Common myeloid progenitor, CD34-positive (primary cell): ENCODE measurements around the gene KRTAP10-11.
"Not testable (repeated sequence)": the region's sequence is repeated elsewhere in the genome, so short reads cannot be mapped to it uniquely, and the experiment has no call there.

Experiments used
- CTCF ChIA-PET: fragments of 350-600 bp; sonication (Branson Sonifier 250); formaldehyde crosslinking; loops from one replicate; lab custom pipeline; 2021; ENCODE audit warnings: antibody characterized with exemption; lab: Charles Lee
- POLR2A ChIA-PET: fragments of 350-600 bp; sonication (Branson Sonifier 250); formaldehyde crosslinking; loops from one replicate; lab custom pipeline; 2021; ENCODE audit warnings: antibody characterized with exemption; lab: Charles Lee
- DNase-seq, 3 donors: peaks; one replicate each; pipeline versions ENCODE4 v3.0.0 to v3.0.0-alpha.2; 2013
- H3K27ac ChIP-seq, 2 experiments: 1 replicate in 1 of 2; 2 replicates in 1 of 2; pipeline ENCODE4 v1.7.0; 2013; ENCODE audit warnings: inconsistent platforms in 2 of 2, low read length in 2 of 2, mild to moderate bottlenecking in 2 of 2, low read depth in 1 of 2, moderate library complexity in 1 of 2; ENCODE audit not compliant: severe bottlenecking in 2 of 2, insufficient read depth in 1 of 2, poor library complexity in 1 of 2
- H3K27me3 ChIP-seq, 5 experiments: replicated peaks in 2 of 5; 1 replicate in 3 of 5; 2 replicates in 2 of 5; pipeline versions ENCODE4 v1.6.1 to v1.7.0; 2013; ENCODE audit warnings: low read length in 4 of 5, mild to moderate bottlenecking in 2 of 5, moderate library complexity in 2 of 5, inconsistent platforms in 1 of 5; ENCODE audit not compliant: insufficient read depth in 5 of 5, control insufficient read depth in 4 of 5
- H3K36me3 ChIP-seq, 4 experiments: 1 replicate in 2 of 4; 2 replicates in 2 of 4; pipeline versions ENCODE4 v1.6.1 to v1.7.0; 2013; ENCODE audit warnings: low read length in 3 of 4, control low read depth in 1 of 4, mild to moderate bottlenecking in 1 of 4; ENCODE audit not compliant: control insufficient read depth in 4 of 4, insufficient read depth in 4 of 4
- H3K4me1 ChIP-seq, 4 experiments: 1 replicate in 3 of 4; 2 replicates in 1 of 4; pipeline versions ENCODE4 v1.6.1 to v1.7.1; 2013; ENCODE audit warnings: low read length in 3 of 4, mild to moderate bottlenecking in 3 of 4, control low read depth in 1 of 4, inconsistent platforms in 1 of 4, moderate library complexity in 1 of 4; ENCODE audit not compliant: control insufficient read depth in 4 of 4, insufficient read depth in 4 of 4; ENCODE audit errors: control extremely low read depth in 1 of 4
- H3K4me3 ChIP-seq, 7 experiments: 1 replicate in 4 of 7; 2 replicates in 3 of 7; pipeline versions ENCODE4 v1.5.1 to v1.7.0; 2013; ENCODE audit warnings: mild to moderate bottlenecking in 7 of 7, low read length in 6 of 7, moderate library complexity in 6 of 7, inconsistent platforms in 2 of 7, low read depth in 2 of 7, control low read depth in 1 of 7; ENCODE audit not compliant: insufficient read depth in 4 of 7, control insufficient read depth in 1 of 7; ENCODE audit errors: extremely low read depth in 1 of 7
- H3K9me3 ChIP-seq, 5 experiments: 1 replicate in 4 of 5; 2 replicates in 1 of 5; pipeline versions ENCODE4 v1.6.1 to v1.7.1; 2013; ENCODE audit warnings: low read length in 4 of 5, mild to moderate bottlenecking in 2 of 5, inconsistent platforms in 1 of 5, low read depth in 1 of 5, moderate library complexity in 1 of 5; ENCODE audit not compliant: control insufficient read depth in 4 of 5, insufficient read depth in 2 of 5; ENCODE audit errors: control extremely low read depth in 1 of 5
- WGBS: methylation state at CpG from one replicate; pipeline ENCODE4 v1.1.5; 2013; ENCODE audit not compliant: insufficient coverage; 5-methylcytosine and 5-hydroxymethylcytosine counted together

Gene KRTAP10-11

DNA sequence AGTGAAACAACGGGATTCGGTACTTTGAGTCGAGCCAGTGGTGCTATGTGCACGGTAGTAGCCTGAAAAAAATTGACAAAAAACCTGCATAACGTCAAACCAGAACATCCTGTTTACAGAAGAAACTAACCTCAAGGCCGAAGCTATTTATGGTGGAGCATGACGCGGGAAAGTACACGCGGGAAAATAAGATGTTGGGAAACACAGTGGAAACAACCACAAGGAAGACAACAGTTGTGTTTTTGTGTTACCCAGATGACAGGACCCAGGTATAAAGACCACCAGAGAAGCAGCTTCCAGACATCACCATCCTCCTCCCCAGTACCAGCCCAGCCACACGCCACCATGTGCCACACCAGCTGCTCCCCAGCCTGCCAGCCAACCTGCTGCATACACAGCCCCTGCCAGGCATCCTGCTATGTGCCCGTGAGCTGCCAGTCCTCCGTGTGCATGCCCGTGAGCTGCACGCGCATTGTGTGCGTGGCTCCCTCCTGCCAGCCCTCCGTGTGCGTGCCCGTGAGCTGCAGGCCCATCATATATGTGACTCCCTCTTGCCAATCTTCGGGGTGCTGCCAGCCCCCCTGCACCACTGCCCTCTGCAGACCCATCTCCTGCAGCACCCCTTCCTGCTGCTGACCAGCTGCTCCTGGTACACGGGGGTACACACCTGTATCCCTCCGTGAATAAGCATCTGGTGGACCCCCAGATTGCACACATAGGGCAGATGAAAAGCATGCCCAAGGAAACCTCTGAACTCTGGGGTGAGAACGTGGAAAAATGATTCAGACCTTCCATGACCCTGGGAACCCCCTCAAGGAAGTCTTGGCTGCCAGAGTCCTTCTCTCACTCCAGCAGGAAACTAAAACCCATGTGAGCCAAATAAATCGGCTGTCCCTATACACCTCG lies 11.7 kb downstream of the KRTAP10-11 start, which contains the start of gene KRTAP12-3:
KRTAP12-3 (plus strand) TSS at position 298 of the 906 bp plus-strand sequence; CDS start at position 346, 48 bp downstream.
- 87% methylated on average over 18 of the region's 26 CpGs for WGBS
- CTCF ChIA-PET = no interaction called here
- H3K36me3 ChIP-seq = no peaks in the 10 kb centered on the region
- H3K27ac ChIP-seq = no peak within 1 kb of the TSS
- peaks cover 3 to 37% (median 11%) of the 10 kb centered on the region in 5 experiments for H3K9me3 ChIP-seq
- POLR2A ChIA-PET = no interaction called here
- no peak within 1 kb of the TSS for H3K4me3 ChIP-seq
- no peaks in the 10 kb centered on the region for H3K4me1 ChIP-seq
- H3K27me3 ChIP-seq = peaks cover 0 to 10% (median 2%) of the 10 kb centered on the region in 5 experiments
- peak in 1 of 3 donors; percentile 3 for DNase-seq

- no peak overlapping the region for H3K4me3 ChIP-seq
- H3K9me3 ChIP-seq = peaks cover 3 to 34% (median 9%) of the 10 kb centered on the region in 5 experiments
- no peaks in the 10 kb centered on the region for H3K36me3 ChIP-seq
- no peaks in the 10 kb centered on the region for H3K4me1 ChIP-seq
- 86% methylated on average over 3 of the region's 5 CpGs for WGBS
- ChIA-PET CTCF (no interaction called here), POLR2A (no interaction called here)
- no peak overlapping the region for H3K27ac ChIP-seq
- no peak for DNase-seq
- H3K27me3 ChIP-seq = peaks cover 0 to 10% (median 2%) of the 10 kb centered on the region in 5 experiments
These were observed 12.3 kb downstream of the KRTAP10-11 start for GRCh38 chr21:44658541-44658910.

DNA sequence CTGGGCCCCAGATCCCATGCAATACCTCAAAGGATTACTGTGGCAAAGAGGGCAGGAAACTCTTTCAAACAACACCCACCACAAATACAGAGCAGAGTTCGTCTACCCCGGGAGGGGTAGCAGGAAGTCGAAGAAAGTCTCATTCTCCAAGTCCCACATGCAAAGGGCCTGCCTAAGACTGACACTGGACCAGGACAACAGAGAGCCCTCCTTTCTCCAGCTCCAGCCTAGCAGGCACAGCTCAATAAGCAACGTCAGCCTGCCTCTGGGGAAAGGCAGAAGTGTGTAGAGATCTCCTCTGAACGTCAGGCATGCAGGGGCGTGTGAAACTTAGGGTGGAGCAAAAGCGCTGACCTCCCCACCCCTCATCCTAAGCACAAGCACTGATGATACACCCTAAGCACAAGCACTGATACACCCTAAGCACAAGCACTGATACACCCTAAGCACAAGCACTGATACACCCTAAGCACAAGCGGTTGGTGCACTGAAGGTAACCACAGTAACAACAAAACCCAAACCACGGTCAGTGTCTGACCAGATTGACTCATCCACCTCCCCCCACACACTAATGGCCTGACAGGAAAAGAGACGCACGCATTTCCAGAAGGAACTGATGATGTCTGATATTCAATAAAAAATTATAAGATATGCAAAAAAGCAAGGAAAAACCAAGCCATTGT lies 12.8 kb downstream of the KRTAP10-11 start:
- Histone ChIP-seq H3K27ac (no peak overlapping the region), H3K4me3 (no peak overlapping the region), H3K4me1 (no peaks in the 10 kb centered on the region), H3K9me3 (peaks cover 3 to 33% (median 9%) of the 10 kb centered on the region in 5 experiments), H3K36me3 (no peaks in the 10 kb centered on the region), H3K27me3 (peaks cover 0 to 10% (median 2%) of the 10 kb centered on the region in 5 experiments)
- no peak for DNase-seq
- CTCF ChIA-PET = no interaction called here
- POLR2A ChIA-PET = no interaction called here
- 40% methylated on average over 4 of the region's 11 CpGs for WGBS

DNA sequence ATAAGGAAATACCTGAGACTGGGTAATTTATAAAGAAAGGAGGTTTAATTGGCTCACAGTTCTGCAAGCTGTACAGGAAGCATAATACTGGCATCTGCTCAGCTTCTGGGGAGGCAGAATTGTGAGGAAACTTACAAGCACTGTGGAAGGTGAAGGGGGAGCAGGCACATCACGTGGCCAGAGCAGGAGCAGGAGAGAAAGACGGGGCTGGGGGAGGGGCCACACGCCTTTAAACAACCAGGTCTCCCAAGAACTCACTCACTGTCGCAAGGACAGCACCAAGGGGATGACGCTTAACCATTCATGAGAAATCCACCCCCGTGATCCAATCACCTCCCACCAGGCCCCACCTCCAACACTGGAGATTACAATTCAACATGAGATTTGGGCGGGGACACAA lies 15.4 kb downstream of the KRTAP10-11 start:
- DNase-seq, H3K4me1 ChIP-seq, CTCF ChIA-PET, H3K36me3 ChIP-seq, H3K27ac ChIP-seq, POLR2A ChIA-PET, H3K4me3 ChIP-seq: not testable (repeated sequence)
- WGBS = 81% methylated on average over 2 of the region's 7 CpGs
- peaks cover 0 to 12% (median 2%) of the 10 kb centered on the region in 5 experiments for H3K27me3 ChIP-seq
- peaks cover under 1 to 18% (median 6%) of the 10 kb centered on the region in 5 experiments for H3K9me3 ChIP-seq

GRCh38 chr21:44664691-44665090 lies 18.5 kb downstream of the KRTAP10-11 start:
- no peak for DNase-seq
- ChIA-PET POLR2A (interaction anchor here (0.6 kb wide), 1 partner anchor 344 kb away, joined by 5 read pairs; no protein-coding TSS in a partner anchor), CTCF (no interaction called here)
- whole genome bisulfite sequencing = 79% methylated on average over 1 of the region's 5 CpGs
- Histone ChIP-seq H3K27me3 (peaks cover 0 to 13% (median 2%) of the 10 kb centered on the region in 5 experiments), H3K36me3 (no peaks in the 10 kb centered on the region), H3K4me1 (no peaks in the 10 kb centered on the region), H3K27ac (no peak overlapping the region), H3K9me3 (peaks cover 0 to 10% (median 0%) of the 10 kb centered on the region in 5 experiments), H3K4me3 (no peak overlapping the region)

GRCh38 chr21:44666401-44667320 lies 20.4 kb downstream of the KRTAP10-11 start, which contains the start of gene KRTAP12-2:
KRTAP12-2 (minus strand) TSS chr21:44666927; CDS start chr21:44666886, 41 bp downstream.
- CTCF ChIA-PET = no interaction called here
- POLR2A ChIA-PET = no interaction called here
- Histone ChIP-seq H3K36me3 (no peaks in the 10 kb centered on the region), H3K27me3 (peaks cover 0 to 13% (median 2%) of the 10 kb centered on the region in 5 experiments), H3K27ac (no peak within 1 kb of the TSS), H3K4me1 (no peaks in the 10 kb centered on the region), H3K9me3 (peaks cover 0 to 28% (median 9%) of the 10 kb centered on the region in 5 experiments), H3K4me3 (no peak within 1 kb of the TSS)
- no peak for DNase-seq
- WGBS = 82% methylated on average over 12 of the region's 19 CpGs
